CD4-positive, alpha-beta T cell treated with Interferon alpha-2 for 1 hour (primary cell): ENCODE results near the gene FOXA2.
"Not testable (repeated sequence)": the region's sequence is repeated elsewhere in the genome, so short reads cannot be mapped to it uniquely, and the experiment has no call there.

Experiments used
- DNase-seq, 2 donors: peaks; one replicate each; pipeline ENCODE4 v3.0.0-alpha.2; 2020 to 2022

FOXA2 gene

DNA sequence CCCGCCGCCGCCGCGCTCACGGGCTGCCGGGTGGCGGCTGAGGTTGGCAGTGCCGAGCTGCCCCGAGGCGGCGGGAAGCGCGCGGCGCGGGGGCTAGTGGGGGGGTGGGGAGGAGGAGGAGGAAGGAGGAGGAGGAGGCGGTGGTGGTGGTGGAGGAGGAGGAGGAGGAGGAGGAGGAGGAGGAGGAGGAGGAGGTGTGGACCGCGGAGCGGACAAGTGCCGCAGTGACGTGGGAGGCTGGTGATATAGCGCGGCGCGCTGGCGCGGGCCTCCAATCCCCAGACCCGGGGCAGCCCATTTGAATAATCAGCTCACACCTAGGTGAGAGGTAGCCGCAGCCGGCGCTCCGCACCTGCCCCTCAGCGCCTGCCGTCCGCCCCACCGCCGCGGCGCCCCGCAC, at the start of gene FOXA2:
Gene FOXA2, minus strand, starts transcription at position 51 of the 400 bp plus-strand sequence. CDS start 294 bp downstream, outside the sequence.
- DNase-seq: no peak

DNA sequence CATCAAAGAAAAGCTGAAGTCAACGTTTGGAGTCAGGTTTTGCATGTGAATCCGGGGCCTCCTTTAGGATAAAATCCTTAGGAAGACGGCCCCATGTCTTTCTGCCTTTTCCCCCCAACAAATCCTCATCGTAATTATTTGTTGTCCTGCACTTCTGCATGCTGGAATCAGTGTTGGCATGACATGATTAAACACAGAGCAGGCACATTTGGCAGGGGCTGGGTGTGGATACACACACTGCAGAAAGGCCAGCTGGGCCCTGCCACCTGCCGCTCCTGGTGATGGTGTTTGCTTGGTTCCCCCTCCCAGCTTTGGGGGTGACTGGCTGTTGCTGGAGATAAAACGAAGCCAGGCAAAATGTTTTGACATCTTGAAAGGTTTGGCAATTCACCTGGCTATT, 46.3 kb upstream of the FOXA2 start:
- no peak for DNase-seq

DNA sequence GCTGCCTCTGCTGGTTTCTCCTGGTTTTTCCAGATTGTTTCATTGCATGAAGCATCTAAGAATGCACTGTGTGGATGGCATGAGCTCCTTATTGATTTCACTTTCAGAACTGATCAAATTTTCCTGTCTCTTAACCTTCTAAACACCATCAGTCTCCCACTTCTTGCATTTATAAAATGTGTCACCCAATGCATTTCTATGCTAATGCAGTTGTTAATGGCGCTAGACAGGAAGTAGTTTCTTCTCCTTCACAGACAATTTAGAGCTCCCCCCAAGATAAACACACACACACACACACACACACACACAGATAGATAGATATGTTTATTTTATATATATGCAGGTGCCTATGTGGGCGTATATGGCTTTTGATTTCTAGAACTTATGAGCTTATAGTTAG, 45.6 kb upstream of the FOXA2 start:
- no peak for DNase-seq

DNA sequence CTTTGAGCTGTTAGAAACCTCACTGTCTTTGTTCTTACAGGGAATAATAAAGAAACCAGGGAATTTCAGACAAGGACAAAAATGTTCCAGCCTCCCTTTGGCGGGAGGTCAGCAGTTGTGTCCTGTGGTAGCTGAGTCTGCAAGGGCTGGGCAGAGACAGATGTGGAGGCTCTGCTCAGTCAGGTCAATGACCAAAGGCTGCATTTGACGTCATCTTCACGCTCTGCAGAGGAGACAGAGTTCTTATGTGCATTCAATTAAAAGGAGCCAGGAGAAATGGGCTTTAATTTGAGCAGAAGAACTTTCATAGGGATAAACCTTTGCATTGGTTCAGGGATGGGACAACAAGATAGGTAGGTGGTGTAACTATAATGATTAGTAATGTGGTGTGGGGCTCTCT, 45.1 kb upstream of the FOXA2 start:
- DNase-seq: no peak

DNA sequence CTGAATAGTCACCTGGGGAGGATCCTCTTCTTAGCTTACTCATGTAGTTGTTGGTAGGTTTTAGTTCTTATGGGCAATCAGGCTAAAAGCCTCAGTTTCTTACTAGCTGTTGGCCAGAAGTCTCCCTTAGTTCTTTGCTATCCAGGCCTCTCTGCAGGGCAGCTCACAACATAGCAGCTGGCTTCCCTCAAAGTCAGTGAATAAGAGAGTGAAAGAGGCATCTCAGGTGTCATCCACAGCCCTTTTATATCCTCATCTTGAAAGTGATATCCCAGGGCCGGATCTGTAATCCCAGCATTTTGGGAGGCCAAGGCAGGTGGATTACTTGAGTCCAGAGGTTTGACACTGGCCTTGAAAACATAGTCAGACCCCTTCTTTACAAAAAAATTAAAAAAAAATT, 42.1 kb upstream of the FOXA2 start:
- no peak for DNase-seq

DNA sequence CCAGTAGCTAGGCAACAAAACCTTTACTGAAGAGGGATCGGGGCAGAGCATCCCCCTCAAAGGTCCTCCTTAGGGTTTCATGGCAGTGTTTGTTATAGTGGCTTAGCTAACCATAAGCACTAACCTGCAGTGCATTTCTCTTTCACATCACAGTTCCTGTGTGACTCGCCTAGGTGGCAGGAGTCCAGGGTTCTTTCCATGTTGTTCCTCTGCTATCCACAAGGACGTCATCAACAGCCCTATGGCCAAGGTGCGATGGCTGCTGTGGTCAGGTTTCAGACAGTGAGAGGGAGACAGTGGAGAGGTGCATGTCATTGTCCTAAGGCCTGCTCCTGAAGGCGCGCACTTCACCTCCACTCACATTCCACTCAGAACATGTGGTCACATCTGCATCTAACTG, 38.8 kb upstream of the FOXA2 start:
- no peak for DNase-seq

DNA sequence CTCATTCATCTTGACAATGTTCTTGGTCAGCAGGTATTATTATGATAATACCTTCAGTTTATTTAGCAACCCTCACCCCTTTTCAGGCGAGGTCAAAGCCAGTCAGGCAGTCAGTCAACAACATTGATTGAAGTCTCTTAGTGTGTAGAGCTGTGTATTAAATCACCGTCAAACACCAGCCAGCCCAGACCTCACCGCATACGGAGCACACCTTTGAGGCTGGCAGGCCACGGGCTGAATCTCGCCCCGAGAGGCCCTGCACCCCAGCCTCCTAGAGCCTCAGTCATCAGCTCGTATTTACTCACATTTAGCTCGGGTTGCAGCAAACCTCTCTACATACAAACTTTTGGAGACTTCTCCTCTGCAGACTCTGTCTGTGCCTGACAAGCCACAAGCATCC, 36.0 kb upstream of the FOXA2 start:
- DNase-seq: no peak

DNA sequence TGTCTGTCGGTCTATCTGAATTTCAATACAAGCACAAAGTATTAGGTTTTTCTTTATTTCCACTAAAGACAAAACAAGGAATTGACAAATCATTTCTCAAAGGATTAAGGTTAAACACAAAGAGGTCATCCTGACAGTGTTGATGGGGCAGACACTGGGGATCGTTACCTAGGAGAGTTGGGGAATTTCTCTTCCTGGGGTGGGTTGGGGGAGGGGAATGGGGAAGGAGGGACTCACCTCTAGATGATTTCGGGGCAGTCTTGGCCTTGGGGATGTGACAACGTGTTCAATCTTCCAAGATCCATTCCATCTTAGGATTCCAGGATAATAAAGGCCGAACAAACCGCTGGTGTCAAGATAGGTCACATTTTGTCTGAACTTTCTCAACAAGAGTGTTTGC, 35.4 kb upstream of the FOXA2 start:
- no peak for DNase-seq

DNA sequence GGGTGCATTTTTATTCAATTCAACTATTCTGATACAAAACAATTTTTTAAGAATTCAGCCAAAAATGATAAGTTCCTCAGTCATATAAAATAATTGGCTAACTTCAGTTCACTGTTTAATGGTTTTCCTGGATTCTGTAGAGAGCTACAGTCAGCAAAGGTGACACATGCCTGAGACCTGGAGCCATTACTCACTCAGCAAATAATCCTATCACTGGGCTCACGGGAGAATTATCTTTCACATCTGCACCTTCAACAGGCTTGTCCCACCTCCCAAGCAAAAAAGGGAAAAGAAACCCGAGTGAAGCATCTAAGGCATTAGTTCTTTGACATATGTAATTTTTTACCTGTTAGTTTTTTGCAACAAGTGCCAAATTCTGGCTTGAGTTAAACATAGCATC, 34.9 kb upstream of the FOXA2 start:
- DNase-seq: no peak

DNA sequence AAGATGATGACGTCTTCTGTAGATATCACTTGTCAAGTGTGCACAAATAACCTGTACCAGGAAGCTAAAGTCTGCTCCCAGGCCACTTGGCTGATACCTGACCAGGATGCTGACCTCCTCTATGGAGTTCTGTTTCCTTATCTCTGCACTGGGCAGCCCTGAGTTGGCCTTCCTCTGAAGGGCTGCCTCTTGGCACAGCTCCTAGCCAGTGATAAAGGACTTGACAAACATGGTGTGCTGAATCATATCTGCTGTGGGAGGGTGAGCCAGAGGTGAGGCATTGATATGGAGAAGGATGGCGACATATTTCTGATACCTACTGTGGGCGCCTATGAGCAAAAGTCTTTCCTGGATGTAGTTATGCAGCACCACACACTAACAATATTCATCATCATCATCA, 32.8 kb upstream of the FOXA2 start:
- DNase-seq: no peak

DNA sequence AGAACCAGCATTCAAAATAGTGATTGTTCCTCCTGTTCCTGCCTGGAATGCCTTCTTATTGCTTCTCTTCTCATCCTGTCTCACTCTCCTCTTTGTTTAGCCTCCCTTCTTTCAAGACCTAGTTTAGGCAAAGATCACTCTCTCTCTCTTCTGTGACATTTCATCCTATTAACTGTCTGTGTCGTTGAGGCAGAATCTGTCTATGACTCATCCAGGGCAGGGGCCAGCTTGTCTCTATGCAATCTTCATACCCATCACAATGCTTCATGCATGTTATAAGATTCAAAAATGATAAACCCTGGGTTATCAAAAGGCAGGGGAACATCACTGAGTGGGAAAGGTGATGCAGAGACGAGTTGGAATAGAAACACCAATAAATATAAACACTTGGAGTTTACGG, 32.2 kb upstream of the FOXA2 start:
- no peak for DNase-seq

DNA sequence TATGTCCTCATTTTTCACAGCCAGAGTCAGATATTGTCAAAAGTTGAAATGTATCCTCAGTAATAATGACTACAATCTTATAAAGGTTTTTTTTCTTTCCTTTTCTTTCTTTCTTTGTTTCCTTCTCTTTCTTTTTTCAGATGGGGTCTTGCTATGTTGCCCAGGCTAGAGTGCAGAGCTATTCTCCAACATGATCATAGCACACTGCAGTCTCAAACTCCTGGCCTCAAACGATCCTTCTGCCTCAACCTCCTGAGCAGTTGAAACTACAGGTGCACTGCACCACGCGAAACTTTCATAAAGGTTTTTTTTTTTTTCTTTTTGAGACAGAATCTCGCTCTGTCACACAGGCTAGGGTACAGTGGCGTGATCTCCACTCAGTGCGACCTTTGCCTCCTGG, 31.1 kb upstream of the FOXA2 start:
- no peak for DNase-seq

DNA sequence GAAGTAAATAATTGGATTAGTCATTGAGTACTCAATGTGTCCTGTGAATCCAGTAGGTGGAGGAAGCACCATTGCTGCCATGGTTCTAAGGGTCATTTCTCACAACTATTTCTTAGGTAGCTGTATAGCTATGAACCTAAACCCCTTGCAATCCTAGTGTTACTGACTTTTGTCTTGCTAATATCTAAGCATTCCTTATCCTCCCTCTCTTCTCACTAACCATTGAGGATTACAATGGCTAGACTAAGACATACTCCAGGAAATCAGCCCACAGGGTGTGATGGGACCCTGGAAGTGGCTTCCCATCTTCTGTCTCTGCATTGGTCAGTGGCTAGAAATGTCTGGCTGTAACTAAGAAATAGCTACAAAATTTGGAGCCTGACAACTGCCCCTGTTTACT, 27.3 kb upstream of the FOXA2 start:
- no peak for DNase-seq

DNA sequence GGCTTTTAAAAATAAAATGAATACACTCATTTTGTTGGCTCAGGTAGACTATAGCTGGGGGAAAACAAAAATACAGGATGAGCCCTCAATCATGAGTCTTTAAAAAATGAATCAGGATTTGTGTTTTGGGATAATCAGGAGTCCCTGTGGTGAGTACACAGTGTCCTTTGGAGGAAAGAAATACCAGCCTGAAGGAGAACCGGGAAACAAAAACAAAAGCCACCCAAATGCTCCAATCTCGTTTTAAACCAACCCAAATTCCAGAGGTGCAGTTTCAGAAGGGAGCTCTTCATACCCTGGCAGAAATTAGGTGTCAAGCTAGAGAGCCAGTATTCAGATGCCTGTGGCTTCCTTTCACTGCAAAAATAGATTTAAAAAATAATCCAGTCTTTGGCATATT, 23.3 kb upstream of the FOXA2 start:
- DNase-seq: no peak

DNA sequence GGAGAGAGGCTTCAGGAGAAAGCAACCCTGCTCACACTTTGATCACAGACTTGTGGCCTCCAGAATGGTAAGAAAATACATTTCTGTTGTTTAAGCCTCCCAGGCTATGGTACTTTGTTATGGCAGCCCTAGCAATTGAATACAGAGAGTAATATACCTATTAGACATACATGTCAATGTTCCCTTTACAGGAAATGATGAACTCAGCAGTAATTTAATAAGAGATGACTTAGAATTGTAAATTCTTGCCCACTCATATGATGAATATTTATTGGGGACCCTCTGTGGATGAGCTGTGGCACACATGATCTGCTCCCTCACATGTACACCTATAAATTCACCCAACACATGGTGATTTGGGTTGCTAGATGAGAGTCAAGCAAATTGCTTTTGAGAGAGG, 20.4 kb upstream of the FOXA2 start:
- DNase-seq: no peak

DNA sequence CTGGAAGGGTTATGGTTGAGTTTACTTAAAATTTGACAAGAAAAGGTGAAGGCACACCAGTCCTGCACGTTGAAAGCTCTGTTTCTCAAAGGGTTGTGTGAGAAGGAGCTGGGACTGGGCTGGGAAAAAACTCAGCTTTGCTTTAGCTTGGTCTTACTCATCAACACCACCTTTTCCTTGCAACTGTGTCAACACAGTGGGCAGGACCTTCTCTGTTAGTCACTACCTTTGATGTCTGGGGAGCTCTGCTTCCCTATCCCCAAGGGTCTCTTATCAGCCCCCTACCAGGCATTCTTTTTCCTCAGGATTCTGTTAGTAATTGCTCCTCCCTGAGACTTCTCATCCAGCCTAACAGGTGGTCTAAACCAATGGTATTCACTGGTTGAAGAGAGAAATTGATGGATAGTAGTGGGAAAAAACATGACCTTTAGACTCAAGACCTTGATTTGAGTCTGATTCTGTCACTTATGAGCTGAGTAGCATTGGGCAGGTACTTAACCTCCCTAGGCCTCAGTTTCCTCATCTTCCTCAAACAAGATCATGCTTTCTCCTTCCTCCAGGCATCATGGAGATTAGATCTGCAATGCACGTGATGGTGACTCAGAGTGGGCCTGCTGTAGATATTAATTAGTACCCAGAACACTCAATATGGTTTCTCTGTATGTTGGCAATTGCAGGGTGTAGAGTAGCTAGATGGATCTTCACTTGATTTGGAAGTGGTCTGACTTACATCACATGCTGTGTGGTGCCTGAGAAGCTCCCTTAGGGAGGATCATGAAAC, 17.2 kb upstream of the FOXA2 start:
- DNase-seq: no peak

DNA sequence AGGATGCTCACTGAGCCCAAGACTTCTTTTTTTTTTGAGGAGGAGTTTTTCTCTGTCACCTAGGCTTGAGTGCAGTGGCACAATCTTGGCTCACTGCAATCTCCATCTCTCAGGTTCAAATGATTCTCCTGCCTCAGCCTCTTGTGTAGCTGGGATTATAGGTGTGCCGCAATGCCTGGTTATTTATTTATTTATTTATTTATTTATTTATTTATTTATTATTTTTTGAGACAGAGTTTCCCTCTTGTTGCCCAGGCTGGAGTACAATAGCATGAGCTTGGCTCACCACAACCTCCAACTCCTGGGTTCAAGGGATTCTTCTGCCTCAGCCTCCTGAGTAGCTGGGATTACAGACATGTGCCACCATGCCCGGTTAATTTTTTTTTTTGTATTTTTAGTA, 14.9 kb upstream of the FOXA2 start:
- not testable (repeated sequence) for DNase-seq

DNA sequence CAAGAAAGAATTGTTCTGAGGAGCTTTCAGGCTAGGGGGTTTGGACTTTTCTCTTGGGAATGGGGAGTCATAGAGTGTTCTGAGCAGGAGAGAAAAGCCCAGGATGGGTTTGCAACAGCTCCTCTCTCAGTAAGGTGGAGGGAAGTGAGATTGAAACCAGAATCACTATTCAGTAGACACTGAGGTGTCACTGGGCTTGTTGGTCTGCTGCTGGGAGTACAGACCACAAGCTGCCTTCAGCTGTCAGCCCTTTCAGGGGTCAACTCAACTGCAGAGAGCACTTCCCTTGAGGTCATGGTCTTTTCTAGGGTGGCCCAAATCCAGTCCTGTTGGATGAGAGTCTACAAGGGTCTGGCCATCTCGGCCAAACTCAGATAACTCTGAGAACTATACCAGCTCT, 12.9 kb upstream of the FOXA2 start:
- no peak for DNase-seq

DNA sequence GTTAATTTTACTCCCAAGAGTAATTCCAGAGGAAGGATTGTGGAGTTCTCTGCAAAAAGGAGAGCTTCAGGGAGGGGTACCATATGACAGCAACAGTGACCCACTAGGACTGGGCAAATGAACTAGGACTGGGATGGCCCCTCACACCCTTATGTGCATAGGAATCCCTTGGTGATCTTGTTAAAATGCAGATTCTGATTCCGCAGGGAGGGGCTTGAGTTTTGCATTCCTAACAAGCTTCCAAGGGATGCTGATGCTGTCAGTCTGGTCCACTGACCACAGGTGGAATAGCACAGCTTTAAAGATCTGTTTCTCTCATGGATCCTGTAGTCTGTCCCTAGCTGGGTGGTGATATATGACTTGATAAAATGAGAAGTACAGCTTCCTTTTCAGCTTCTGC, 6.3 kb upstream of the FOXA2 start:
- no peak for DNase-seq

DNA sequence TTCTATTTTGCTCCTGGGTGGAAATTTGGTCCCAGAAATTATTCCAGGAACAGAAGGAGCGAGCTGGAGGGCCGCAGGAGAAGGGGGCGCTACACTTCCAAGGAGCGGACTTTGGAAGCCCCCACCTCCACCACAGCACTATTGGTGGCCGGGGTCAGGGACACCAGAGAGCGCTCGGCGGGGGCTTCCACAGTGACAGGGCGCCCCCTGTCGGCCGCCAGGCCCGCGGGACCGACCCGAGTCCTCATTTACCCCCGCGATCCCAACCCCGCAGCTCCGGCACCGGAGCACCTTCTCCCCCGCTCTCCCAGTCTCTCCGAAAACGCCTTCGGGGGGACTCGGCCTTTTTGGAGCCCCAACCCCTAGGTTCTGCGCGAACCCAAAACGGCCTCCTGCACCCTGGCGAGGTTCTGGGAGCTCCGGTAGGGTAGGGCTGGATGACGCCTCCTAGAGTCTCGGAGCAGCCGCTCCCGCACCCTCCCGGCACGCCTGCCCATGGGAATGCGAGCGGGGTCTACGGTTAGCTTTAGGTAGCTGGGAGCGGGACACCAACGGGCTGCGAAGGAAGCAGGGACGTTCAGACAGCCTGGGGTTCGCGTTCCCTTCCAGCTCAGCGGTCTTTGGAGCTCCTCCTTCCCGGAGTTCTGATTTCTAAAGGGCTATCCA, 2.4 kb upstream of the FOXA2 start:
- DNase-seq: no peak

DNA sequence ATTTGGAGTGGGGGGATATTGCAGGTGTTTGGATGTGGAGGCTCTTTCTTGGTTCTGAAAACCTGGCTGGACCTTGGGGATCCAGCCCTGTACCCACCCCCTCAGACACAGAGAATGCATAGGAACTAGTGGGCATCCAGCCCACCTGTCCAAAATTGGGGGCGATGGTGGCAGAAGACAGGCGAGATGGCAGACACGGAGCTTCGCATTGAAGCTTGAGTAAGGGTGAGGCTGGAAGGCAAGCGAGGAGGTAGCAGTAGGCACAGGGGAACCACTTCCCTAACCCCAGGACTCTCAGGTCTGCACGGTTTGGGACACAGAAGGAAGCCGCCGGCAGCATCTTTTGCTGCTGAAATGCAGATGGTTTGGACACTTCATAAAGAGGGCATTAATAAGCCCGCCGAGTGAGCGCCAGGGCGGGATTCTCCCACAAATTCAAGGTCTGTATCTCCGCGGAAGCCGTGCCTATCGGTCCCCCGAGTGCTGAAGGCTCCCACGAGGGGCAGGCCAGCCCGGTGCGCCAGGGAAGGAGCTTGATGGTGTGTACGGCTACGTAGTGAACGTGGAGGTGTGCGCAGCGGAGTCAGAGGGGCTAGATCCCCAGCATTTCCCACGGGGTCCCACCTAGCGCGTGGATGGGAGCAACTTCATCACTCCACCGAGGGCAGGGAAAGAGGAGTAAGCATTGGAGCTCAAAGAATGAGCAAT, 1.6 kb upstream of the FOXA2 start:
- no peak for DNase-seq

DNA sequence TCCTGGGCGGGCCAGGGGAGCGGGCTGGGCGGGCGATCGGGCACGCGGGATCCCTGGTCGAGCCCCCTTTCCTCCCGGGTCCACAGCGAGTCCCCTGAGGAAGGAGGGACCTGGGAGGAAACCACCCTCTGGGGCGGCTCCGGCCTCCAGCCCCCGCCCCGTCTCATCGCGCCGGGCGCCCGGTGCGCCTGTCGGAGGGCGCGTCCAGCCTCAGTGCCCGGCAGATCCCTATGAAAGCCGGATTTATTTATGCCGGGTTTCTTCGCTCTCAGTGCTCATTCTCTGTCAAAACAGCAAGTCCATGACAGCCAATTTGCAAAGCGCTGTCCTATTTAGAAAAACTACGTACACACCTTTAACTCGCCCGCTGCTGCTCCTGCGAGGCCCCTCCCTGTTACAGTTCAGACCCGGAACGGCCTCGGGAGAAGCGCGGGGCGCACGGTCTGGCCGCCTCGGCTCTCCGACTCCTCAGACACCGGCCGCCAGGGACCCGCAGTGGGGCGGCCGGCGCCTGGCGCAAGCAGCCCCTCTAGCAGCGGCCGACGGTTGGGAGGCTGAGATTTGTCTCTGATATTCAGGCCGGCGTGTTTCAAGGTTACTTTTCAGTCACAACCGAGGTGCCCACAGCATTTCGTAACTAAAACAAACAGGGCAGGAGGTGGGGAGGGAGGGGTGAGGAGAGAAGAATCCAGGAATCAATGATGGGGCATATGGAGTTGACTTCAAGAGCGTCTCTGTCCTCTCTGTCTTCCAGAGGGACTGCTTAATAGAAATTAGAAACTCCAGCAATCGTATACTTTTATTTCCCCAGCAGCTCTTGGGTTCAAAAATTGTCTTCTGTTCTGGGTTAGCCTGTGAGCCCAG, 782 bp upstream of the FOXA2 start:
- DNase-seq: no peak
